ENCODE results near the gene CCT6A.

The CCT6A gene

GRCh38 chr7:56077681-56078080 is 26.1 kb downstream of the CCT6A start (continued):
- TF ChIP-seq ZBTB26 (tag by site-specific recombination; optimal IDR thresholded peaks at IDR 0.05), result no peak
- no peak for TF ChIP-seq ZNF121 (tag by site-specific recombination; IDR thresholded peaks at IDR 0.05)
- no peak for TF ChIP-seq ZNF132 (tag by site-specific recombination; IDR thresholded peaks at IDR 0.05; ENCODE audit: borderline replicate concordance)
- TF ChIP-seq ZNF596 (tag by site-specific recombination; IDR thresholded peaks at IDR 0.05), result no peak
- TF ChIP-seq ZNF16 (tag by site-specific recombination; IDR thresholded peaks at IDR 0.05; ENCODE audit: low read depth), result no peak
- no peak for TF ChIP-seq SETDB1 (IDR thresholded peaks at IDR 0.05; ENCODE audit: insufficient read length, low read length)
- no peak for TF ChIP-seq ZNF621 (tag by site-specific recombination; IDR thresholded peaks at IDR 0.05)
- no peak for TF ChIP-seq ZNF214 (tag by site-specific recombination; IDR thresholded peaks at IDR 0.05; ENCODE audit: borderline replicate concordance)

GRCh38 chr7:56078196-56078595 is 26.6 kb downstream of the CCT6A start:
- Histone ChIP-seq H3K9me3 (ENCODE audit: control insufficient read depth, insufficient read depth, low read depth, low read length) (no peaks in the 10 kb centered on the region), H3K27ac (ENCODE audit: extremely low read depth, low read depth, low read length) (no peak overlapping the region), H3K36me3 (ENCODE audit: control insufficient read depth in 2 of 2, insufficient read depth in 1 of 2, low read length in 2 of 2) (peaks cover 18 to 31% of the 10 kb centered on the region in 2 experiments; a peak in 2 of 3 replicates), H3K4me3 (ENCODE audit: low read depth, low read length) (no peak overlapping the region), H3K4me1 (ENCODE audit: control insufficient read depth, insufficient read depth, low read length) (no peaks in the 10 kb centered on the region)
- ChIA-PET CTCF (interaction anchor here (0.6 kb wide), 2 partner anchors 137 to 485 kb away, joined by 3 to 5 read pairs; no protein-coding TSS in a partner anchor), POLR2A (interaction anchor here (0.8 kb wide), 1 partner anchor 13 kb away, joined by 6 read pairs; no protein-coding TSS in a partner anchor)
- TF ChIP-seq ZNF626 (tag by site-specific recombination; IDR thresholded peaks at IDR 0.05) (no peak), ZNF335 (tag by site-specific recombination; conservative IDR thresholded peaks at IDR 0.05) (no peak), ZNF843 (tag by site-specific recombination; IDR thresholded peaks at IDR 0.05) (no peak), HIC1 (tag by site-specific recombination; IDR thresholded peaks at IDR 0.05) (no peak), ZNF521 (tag by site-specific recombination; IDR thresholded peaks at IDR 0.05) (no peak), SCRT2 (tag by site-specific recombination; IDR thresholded peaks at IDR 0.05) (no peak), ZNF248 (tag by site-specific recombination; IDR thresholded peaks at IDR 0.05) (no peak), SP7 (tag by site-specific recombination; IDR thresholded peaks at IDR 0.05) (no peak), ZBTB8A (tag by site-specific recombination; IDR thresholded peaks at IDR 0.05) (no peak), ZNF175 (tag by site-specific recombination; IDR thresholded peaks at IDR 0.05) (no peak), ZNF2 (tag by site-specific recombination; IDR thresholded peaks at IDR 0.05) (no peak), CTCF (tag by site-specific recombination; IDR thresholded peaks at IDR 0.05) (no peak), ZNF292 (tag by site-specific recombination; IDR thresholded peaks at IDR 0.05; ENCODE audit: borderline replicate concordance, low read depth) (no peak), KLF17 (tag by site-specific recombination; IDR thresholded peaks at IDR 0.05) (no peak), ZBTB17 (tag by site-specific recombination; IDR thresholded peaks at IDR 0.05) (no peak), ZBTB21 (tag by site-specific recombination; IDR thresholded peaks at IDR 0.05) (no peak), SCRT1 (tag by site-specific recombination; IDR thresholded peaks at IDR 0.05; ENCODE audit: borderline replicate concordance) (no peak), ZNF398 (tag by site-specific recombination; IDR thresholded peaks at IDR 0.05) (no peak)
